22Rv1 (cell line): ENCODE data around the gene DSCAML1.

Experiments
- H3K27ac ChIP-seq: fragments of 450-650 bp; 2 replicates; pipeline ENCODE4 v1.5.1; 2017
- ZFX ChIP-seq: fragments of 450-650 bp; IDR thresholded peaks from 2 replicates; pipeline ENCODE4 v1.6.1; 2017; ENCODE audit warnings: antibody characterized with exemption, borderline replicate concordance
- TF ChIP-seq, protein P1 (sequence below): fragments of 450-650 bp; IDR thresholded peaks from 2 replicates; pipeline ENCODE4 v1.5.1; 2017; ENCODE audit warnings: mild to moderate bottlenecking

DSCAML1 gene

DNA sequence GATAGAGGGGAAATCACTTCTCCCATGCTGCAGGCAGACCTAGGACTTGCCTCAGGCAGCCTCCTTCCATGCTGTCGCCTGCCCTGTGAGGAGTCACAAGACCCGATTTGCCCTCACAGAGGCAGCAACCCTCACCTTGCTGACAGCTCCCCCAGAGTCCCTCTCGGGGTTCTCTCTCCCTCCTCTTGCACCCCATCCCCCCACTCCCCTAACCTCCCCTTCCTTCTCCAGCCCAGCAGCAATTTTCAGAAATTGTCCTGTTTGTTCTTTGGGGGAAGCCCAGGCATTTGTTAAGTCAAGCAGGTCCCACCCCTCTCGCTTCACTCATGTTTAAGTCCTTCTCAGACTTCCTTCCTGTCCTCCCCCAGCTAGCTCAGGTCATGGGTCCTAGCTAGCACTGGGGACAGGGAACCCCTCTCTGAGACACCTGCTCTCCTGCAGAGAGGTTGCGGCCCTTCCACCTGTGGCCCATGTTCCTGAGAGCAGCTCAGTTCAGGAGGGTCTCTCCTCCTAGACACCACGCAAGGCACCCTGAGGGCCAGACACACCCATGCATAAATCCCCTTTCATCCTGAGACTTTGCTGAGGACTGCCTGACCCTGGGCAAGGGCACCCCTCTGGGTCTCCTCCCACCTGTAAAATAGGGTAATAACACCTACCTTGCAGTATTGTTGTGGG, 33.8 kb upstream of the DSCAML1 start:
- TF ChIP-seq, protein P1, sequence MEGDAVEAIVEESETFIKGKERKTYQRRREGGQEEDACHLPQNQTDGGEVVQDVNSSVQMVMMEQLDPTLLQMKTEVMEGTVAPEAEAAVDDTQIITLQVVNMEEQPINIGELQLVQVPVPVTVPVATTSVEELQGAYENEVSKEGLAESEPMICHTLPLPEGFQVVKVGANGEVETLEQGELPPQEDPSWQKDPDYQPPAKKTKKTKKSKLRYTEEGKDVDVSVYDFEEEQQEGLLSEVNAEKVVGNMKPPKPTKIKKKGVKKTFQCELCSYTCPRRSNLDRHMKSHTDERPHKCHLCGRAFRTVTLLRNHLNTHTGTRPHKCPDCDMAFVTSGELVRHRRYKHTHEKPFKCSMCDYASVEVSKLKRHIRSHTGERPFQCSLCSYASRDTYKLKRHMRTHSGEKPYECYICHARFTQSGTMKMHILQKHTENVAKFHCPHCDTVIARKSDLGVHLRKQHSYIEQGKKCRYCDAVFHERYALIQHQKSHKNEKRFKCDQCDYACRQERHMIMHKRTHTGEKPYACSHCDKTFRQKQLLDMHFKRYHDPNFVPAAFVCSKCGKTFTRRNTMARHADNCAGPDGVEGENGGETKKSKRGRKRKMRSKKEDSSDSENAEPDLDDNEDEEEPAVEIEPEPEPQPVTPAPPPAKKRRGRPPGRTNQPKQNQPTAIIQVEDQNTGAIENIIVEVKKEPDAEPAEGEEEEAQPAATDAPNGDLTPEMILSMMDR: no peak
- TF ChIP-seq ZFX: no peak
- no peak overlapping the region for H3K27ac ChIP-seq

DNA sequence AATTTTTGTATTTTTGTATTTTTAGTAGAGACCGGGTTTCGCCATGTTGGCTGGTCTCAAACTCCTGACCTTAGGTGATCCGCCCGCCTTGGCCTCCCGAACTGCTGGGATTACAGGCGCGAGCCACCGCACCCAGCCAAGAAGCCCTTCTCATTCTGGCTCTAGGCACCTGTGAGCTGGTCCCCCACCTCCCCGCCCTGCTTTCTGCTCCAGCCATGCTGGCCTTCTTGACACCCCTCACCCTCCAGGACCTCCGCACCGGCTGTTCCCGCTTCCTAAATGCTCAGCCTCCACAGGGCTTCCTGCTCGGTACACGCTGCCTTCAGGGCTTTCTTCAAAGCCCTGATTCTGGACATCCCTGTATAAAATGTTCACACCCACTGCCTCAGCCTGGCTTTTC, 33.1 kb upstream of the DSCAML1 start:
- no peak overlapping the region for H3K27ac ChIP-seq
- no peak for TF ChIP-seq ZFX
- TF ChIP-seq, protein P1: no peak

DNA sequence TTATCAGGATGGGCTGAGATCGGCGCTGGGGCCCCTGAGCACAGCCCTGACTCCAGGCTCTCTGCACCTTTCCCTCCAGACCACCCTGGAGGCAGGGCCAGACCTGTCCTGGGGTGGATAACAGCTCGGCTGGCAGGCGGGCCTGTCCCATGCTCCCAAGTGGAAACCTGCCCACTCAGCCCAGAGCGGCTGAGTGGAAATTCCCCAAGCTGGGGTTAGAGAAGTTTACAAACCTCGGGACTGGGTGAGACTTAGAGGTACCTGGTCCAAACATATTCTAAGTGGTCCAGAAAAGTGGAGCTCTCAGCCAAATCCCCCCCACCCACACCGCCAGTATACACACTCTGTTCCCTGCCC, 32.3 kb upstream of the DSCAML1 start:
- TF ChIP-seq, protein P1: no peak
- TF ChIP-seq ZFX: no peak
- H3K27ac ChIP-seq: no peak overlapping the region

DNA sequence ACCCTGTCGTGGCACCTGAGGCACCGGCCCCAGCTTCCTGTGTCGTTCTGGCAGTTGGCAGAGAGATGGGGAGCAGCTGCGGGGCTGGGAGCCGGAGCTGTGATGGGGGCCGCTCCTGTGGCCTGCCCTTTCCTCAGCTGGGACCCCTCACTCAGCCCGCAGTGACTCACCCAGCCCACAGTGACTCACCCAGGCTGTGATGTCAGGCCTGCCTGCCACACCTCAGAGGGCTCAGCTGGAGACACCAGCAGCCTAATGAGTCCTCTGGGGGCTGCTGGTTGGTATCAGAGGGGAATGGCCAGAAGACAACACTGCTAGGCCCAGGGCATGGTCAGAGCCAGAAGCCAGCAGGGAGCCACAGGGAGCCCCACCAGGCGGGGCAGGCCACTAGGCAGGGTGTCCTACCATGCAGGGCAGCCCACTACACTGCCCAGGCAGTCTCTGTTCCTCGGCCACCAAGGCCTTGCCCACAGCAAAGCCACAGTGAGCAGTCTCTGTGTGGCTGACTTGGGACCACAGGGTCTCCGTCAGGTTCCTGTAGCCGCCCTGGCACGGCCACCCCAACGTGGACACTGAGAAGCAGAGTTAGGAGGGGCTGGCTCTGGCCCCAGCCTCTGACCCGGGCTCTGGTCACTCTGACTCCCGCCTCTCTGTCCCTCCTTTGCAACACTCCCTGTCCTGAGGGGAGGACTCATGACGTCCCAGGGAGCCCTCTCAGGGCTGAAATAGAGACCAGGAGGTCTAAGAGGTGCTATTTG, 31.8 kb upstream of the DSCAML1 start:
- TF ChIP-seq, protein P1: no peak
- TF ChIP-seq ZFX: no peak
- H3K27ac ChIP-seq: no peak overlapping the region

DNA sequence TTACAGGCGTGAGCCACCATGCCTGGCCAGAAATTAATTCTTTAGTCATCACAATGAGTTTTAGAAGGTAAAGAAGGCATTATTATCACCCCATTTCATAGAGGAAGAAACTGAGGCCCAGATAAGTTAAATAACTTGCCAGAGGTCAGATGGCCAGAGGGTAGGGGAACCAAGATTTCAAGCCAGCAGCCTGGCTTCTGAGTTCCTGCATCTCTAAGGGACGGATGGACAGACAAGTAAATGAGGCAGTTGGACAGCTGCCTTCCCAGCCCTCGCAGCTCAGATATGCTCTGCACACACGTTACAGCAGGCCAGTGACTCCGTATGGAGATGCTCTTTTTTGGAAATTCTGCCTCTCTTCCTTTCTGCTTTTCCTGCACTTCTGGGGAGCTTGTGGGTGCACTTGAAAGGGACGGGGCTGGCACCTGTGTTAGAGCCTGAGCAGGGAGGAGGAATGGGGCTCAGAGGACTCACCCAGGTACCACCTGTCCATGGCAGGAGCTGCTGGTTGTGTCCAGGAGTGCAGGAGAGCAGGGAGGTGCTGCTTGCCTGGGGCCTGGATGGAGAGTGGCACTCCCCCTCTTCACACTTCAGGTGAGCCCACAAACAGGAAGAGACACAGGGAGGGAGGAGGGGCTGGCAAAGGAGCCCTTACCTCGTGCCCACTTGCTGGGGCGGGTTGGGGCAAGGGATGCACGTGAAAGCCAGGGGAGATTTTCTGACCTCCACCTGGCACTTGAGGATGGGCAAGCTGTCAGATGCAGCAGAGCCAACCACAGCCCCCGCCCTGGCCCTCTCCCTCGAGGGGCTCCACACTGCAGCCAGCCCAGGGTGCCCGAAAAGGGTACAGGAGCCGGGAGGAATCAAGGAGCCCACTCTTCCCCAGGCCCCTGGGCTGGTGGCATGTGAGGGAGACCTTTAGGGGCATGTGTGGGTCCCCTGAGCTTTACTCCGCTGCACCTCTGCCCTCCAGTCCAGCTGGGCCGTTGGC, 30.8 kb upstream of the DSCAML1 start:
- H3K27ac ChIP-seq: no peak overlapping the region
- TF ChIP-seq, protein P1: no peak
- TF ChIP-seq ZFX: no peak

DNA sequence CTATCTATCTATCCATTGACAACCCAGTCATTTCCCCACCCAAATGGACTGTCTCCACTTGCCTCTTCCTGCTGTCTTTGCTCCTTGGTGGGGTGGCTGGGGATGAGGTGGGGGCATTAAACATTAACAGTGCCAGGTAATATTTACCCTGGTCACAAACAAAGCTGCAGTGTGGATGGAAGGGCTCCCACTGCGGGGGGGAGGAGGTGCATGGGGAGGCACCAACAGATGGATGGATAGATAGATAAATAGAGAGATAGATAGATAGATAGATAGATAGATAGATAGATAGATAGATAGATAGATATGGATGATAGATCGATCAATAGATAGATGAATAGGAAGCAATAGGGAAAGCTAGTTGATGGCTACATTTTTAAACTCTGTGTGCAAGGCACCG, 29.8 kb upstream of the DSCAML1 start:
- no peak for TF ChIP-seq ZFX
- TF ChIP-seq, protein P1: no peak
- no peak overlapping the region for H3K27ac ChIP-seq

DNA sequence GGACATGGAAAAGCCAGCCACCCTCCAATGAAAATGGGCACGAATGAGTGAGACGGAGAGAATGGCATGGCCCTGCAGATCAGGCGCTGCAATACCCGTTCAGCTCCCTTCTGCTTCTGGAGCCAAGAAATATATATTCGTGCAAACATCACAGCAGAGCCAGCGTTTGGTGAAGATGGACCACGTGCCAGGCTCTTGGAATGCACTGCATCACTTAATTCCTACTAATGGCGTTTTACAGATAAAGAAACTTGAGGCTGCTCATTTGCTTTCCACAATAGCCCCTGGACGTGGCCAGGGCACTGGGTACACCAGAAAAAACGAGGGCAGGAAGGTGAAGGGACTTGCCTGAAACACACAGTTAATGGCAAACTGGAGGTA, 29.2 kb upstream of the DSCAML1 start:
- no peak overlapping the region for H3K27ac ChIP-seq
- TF ChIP-seq, protein P1: no peak
- TF ChIP-seq ZFX: no peak
